HepG2 (cell line): ENCODE data around the gene DNPH1. TPM values are rescaled to one million over a fixed set of nuclear protein-coding genes. Genes with fewer than 3 reads are reported as not detected.

Experiments
- ARNT2 ChIP-seq: sonication (generic); formaldehyde crosslinking; IDR thresholded peaks from 2 replicates; pipeline ENCODE4 v1.8.0; 2022; ENCODE audit warnings: mild to moderate bottlenecking, low read depth, missing genetic modification reagents, moderate library complexity
- BRD4 ChIP-seq: sonication (generic); formaldehyde crosslinking; IDR thresholded peaks from 2 replicates; pipeline ENCODE4 v1.4.0; 2020; ENCODE audit warnings: missing genetic modification reagents
- CREB1 ChIP-seq, 2 experiments: fragments of 450-650 bp in 1 of 2; IDR thresholded peaks; 2 replicates each; pipeline ENCODE4 v1.6.1; 2016 to 2017; ENCODE audit warnings: control low read depth in 1 of 2, mild to moderate bottlenecking in 1 of 2, missing compliant biosample characterization in 1 of 2, missing genetic modification characterization in 1 of 2
- DDIT3 ChIP-seq: sonication (generic); formaldehyde crosslinking; IDR thresholded peaks from 2 replicates; pipeline ENCODE4 v1.4.0; 2020; ENCODE audit warnings: mild to moderate bottlenecking, missing genetic modification reagents
- GABPA ChIP-seq, 2 experiments: IDR thresholded peaks; 2 replicates each; pipeline ENCODE4 v1.6.1; 2011 to 2016; ENCODE audit warnings: low read depth in 2 of 2, low read length in 1 of 2, missing biosample characterization in 1 of 2, missing genetic modification characterization in 1 of 2
- GATA4 ChIP-seq: sonication (generic); IDR thresholded peaks from 2 replicates; pipeline ENCODE4 v1.6.1; 2016; ENCODE audit warnings: antibody characterized with exemption, low read depth, borderline replicate concordance
- IRF9 ChIP-seq: sonication (generic); formaldehyde crosslinking; IDR thresholded peaks from 2 replicates; pipeline ENCODE4 v1.8.0; 2022; ENCODE audit warnings: missing genetic modification reagents, mild to moderate bottlenecking, borderline replicate concordance
- PRPF4 ChIP-seq: fragments of 200-400 bp; formaldehyde crosslinking; IDR thresholded peaks from 2 replicates; pipeline ENCODE4 v1.6.1; 2016; ENCODE audit warnings: low read length, low read depth; ENCODE audit not compliant: poor library complexity, severe bottlenecking
- SALL1 ChIP-seq: sonication (generic); formaldehyde crosslinking; IDR thresholded peaks from 2 replicates; pipeline ENCODE4 v1.8.0; 2022; ENCODE audit warnings: mild to moderate bottlenecking, missing genetic modification reagents
- ZMYM3 ChIP-seq: sonication (generic); formaldehyde crosslinking; IDR thresholded peaks from 2 replicates; pipeline ENCODE4 v1.5.1; 2020; ENCODE audit warnings: mild to moderate bottlenecking, missing genetic modification reagents
- ZNF30 ChIP-seq: sonication (generic); formaldehyde crosslinking; IDR thresholded peaks from 2 replicates; pipeline ENCODE4 v1.5.0; 2020; ENCODE audit warnings: mild to moderate bottlenecking, missing genetic modification reagents
- ZNF362 ChIP-seq: sonication (generic); formaldehyde crosslinking; IDR thresholded peaks from 2 replicates; pipeline ENCODE4 v1.4.0; 2020; ENCODE audit warnings: missing genetic modification reagents, mild to moderate bottlenecking, borderline replicate concordance
- ZNF430 ChIP-seq: sonication (generic); formaldehyde crosslinking; IDR thresholded peaks from 2 replicates; pipeline ENCODE4 v1.9.0; 2021; ENCODE audit warnings: mild to moderate bottlenecking, missing genetic modification reagents
- ZNF556 ChIP-seq: sonication (generic); formaldehyde crosslinking; IDR thresholded peaks from 2 replicates; pipeline ENCODE4 v1.4.0; 2020; ENCODE audit warnings: mild to moderate bottlenecking, missing genetic modification reagents, borderline replicate concordance
- ZNF563 ChIP-seq: sonication (generic); formaldehyde crosslinking; IDR thresholded peaks from 2 replicates; pipeline ENCODE4 v1.8.0; 2022; ENCODE audit warnings: mild to moderate bottlenecking, moderate library complexity, missing genetic modification reagents
- ZNF841 ChIP-seq: sonication (generic); formaldehyde crosslinking; IDR thresholded peaks from 2 replicates; pipeline ENCODE4 v1.8.1; 2023; ENCODE audit warnings: missing genetic modification reagents, borderline replicate concordance
- polyA plus RNA-seq, 8 experiments: library from polyadenylated mRNA; depleted of rRNA in 3 of 8; stranded (reverse) in 7 of 8; unstranded in 1 of 8; fragments of >200 nt; fragmentation: Illumina TruSeq in 4 of 8; extraction: Trizol in 4 of 8; gene quantifications; 2 replicates each; pipeline versions ENCODE4 v1.2.1 to v1.2.3, GENCODE V29; 2011 to 2016; ENCODE audit warnings: low read depth in 4 of 8, missing spikeins in 1 of 8, mixed read lengths in 1 of 8; ENCODE audit not compliant: insufficient read depth in 1 of 8
- total RNA-seq, 5 experiments: library from RNA; depleted of rRNA; stranded (reverse); fragments of >200 nt; fragmentation: Illumina TruSeq; extraction: Trizol; gene quantifications; 2 replicates each; pipeline ENCODE4 v1.2.3, GENCODE V29; 2016; ENCODE audit warnings: low read depth in 1 of 5
- TF ChIP-seq, protein P1 (sequence below): sonication (generic); formaldehyde crosslinking; IDR thresholded peaks from 2 replicates; pipeline ENCODE4 v1.5.0; 2020; ENCODE audit warnings: missing genetic modification reagents
- TF ChIP-seq, protein P2 (sequence below): IDR thresholded peaks from 2 replicates; pipeline ENCODE4 v1.6.1; 2016; ENCODE audit warnings: missing compliant biosample characterization, missing genetic modification reagents, borderline replicate concordance
- TF ChIP-seq, protein P3 (sequence below): sonication (generic); formaldehyde crosslinking; IDR thresholded peaks from 2 replicates; pipeline ENCODE4 v1.5.0; 2020; ENCODE audit warnings: mild to moderate bottlenecking, missing genetic modification reagents, moderate library complexity
- TF ChIP-seq, protein P4 (sequence below): sonication (generic); formaldehyde crosslinking; IDR thresholded peaks from 2 replicates; pipeline ENCODE4 v1.8.0; 2022; ENCODE audit warnings: mild to moderate bottlenecking, missing genetic modification reagents

The DNPH1 gene
- total and polyA plus RNA-seq, 2 of the 13 experiments (the other 11 are each of a cell fraction or from before 2014, with no cell fraction given) = 56.5 to 75.1 TPM

GRCh38 chr6:43228951-43229802 is at the start of gene DNPH1 (continued):
- TF ChIP-seq PRPF4 = no peak
- TF ChIP-seq ZNF30 = no peak
- no peak for TF ChIP-seq CREB1 (IDR thresholded peaks at IDR 0.05)
- TF ChIP-seq CREB1 (CRISPR knock-in tag; IDR thresholded peaks at IDR 0.05) = no peak
- TF ChIP-seq, protein P1, sequence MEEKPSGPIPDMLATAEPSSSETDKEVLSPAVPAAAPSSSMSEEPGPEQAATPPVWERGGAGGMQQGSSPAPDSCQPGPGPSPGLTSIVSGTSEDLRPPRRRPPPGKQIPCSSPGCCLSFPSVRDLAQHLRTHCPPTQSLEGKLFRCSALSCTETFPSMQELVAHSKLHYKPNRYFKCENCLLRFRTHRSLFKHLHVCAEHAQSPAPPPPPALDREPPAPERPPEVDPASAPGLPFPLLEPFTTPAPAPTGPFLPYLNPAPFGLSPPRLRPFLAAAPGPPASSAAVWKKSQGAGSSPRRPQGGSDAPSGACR (CRISPR knock-in tag) = peak; percentile 39; the same call in 1 of the 2 replicates
- TF ChIP-seq ZNF841 (CRISPR knock-in tag) = peak; percentile 77; the same call in 1 of the 2 replicates
- peak; percentile 95 for TF ChIP-seq ZNF556 (CRISPR knock-in tag)
- TF ChIP-seq, protein P2, sequence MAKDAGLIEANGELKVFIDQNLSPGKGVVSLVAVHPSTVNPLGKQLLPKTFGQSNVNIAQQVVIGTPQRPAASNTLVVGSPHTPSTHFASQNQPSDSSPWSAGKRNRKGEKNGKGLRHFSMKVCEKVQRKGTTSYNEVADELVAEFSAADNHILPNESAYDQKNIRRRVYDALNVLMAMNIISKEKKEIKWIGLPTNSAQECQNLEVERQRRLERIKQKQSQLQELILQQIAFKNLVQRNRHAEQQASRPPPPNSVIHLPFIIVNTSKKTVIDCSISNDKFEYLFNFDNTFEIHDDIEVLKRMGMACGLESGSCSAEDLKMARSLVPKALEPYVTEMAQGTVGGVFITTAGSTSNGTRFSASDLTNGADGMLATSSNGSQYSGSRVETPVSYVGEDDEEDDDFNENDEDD (CRISPR knock-in tag) = peak; percentile 94
- TF ChIP-seq GATA4 = no peak
- TF ChIP-seq DDIT3 (CRISPR knock-in tag) = no peak
- peak; percentile 98 for TF ChIP-seq ZNF563 (CRISPR knock-in tag)
- peak; percentile 93 for TF ChIP-seq SALL1 (CRISPR knock-in tag)
- TF ChIP-seq, protein P3, sequence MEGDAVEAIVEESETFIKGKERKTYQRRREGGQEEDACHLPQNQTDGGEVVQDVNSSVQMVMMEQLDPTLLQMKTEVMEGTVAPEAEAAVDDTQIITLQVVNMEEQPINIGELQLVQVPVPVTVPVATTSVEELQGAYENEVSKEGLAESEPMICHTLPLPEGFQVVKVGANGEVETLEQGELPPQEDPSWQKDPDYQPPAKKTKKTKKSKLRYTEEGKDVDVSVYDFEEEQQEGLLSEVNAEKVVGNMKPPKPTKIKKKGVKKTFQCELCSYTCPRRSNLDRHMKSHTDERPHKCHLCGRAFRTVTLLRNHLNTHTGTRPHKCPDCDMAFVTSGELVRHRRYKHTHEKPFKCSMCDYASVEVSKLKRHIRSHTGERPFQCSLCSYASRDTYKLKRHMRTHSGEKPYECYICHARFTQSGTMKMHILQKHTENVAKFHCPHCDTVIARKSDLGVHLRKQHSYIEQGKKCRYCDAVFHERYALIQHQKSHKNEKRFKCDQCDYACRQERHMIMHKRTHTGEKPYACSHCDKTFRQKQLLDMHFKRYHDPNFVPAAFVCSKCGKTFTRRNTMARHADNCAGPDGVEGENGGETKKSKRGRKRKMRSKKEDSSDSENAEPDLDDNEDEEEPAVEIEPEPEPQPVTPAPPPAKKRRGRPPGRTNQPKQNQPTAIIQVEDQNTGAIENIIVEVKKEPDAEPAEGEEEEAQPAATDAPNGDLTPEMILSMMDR (CRISPR knock-in tag) = peak; percentile 88
- TF ChIP-seq, protein P4, sequence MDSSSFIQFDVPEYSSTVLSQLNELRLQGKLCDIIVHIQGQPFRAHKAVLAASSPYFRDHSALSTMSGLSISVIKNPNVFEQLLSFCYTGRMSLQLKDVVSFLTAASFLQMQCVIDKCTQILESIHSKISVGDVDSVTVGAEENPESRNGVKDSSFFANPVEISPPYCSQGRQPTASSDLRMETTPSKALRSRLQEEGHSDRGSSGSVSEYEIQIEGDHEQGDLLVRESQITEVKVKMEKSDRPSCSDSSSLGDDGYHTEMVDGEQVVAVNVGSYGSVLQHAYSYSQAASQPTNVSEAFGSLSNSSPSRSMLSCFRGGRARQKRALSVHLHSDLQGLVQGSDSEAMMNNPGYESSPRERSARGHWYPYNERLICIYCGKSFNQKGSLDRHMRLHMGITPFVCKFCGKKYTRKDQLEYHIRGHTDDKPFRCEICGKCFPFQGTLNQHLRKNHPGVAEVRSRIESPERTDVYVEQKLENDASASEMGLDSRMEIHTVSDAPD (CRISPR knock-in tag) = peak; percentile 89
- TF ChIP-seq ZMYM3 (CRISPR knock-in tag) = peak; percentile 44; the same call in 1 of the 2 replicates
- TF ChIP-seq ZNF362 (CRISPR knock-in tag) = peak; percentile 61; the same call in 1 of the 2 replicates
- TF ChIP-seq ZNF430 (CRISPR knock-in tag) = no peak; the same call in 1 of the 2 replicates
- peak; percentile 94; the same call in 1 of the 2 replicates for TF ChIP-seq IRF9 (CRISPR knock-in tag)
- TF ChIP-seq GABPA (IDR thresholded peaks at IDR 0.05; ENCODE audit: low read depth, low read length) = no peak
- no peak for TF ChIP-seq GABPA (CRISPR knock-in tag; IDR thresholded peaks at IDR 0.05; ENCODE audit: low read depth)
- peak; percentile 97 for TF ChIP-seq ARNT2 (CRISPR knock-in tag)
- peak; percentile 93 for TF ChIP-seq BRD4 (CRISPR knock-in tag)
